Measurements from ENCODE around the gene TMPRSS9.

- TF ChIP-seq CTCF (CRISPR knock-in tag; IDR thresholded peaks at IDR 0.05), result no peak
- TF ChIP-seq ZZZ3 (CRISPR knock-in tag; IDR thresholded peaks at IDR 0.05; ENCODE audit: borderline replicate concordance), result no peak
- TF ChIP-seq RAD21 (CRISPR knock-in tag; IDR thresholded peaks at IDR 0.05), result no peak
- no peak for TF ChIP-seq ZBTB21 (CRISPR knock-in tag; IDR thresholded peaks at IDR 0.05)
- no peak for TF ChIP-seq MAFF (IDR thresholded peaks at IDR 0.05; ENCODE audit: low read depth, low read length)
- TF ChIP-seq ZNF296 (CRISPR knock-in tag; conservative IDR thresholded peaks at IDR 0.05), result no peak
- TF ChIP-seq ZNF557 (CRISPR knock-in tag; IDR thresholded peaks at IDR 0.05), result no peak
- TF ChIP-seq PCBP1 (IDR thresholded peaks at IDR 0.05; ENCODE audit: borderline replicate concordance, low read depth, low read length), result no peak
- no peak for TF ChIP-seq RBM39 (IDR thresholded peaks at IDR 0.05; ENCODE audit: low read depth, low read length, poor library complexity, severe bottlenecking)
- TF ChIP-seq ZNF703 (CRISPR knock-in tag; IDR thresholded peaks at IDR 0.05; ENCODE audit: borderline replicate concordance), result no peak
- no peak for TF ChIP-seq SP1 (IDR thresholded peaks at IDR 0.05)
- TF ChIP-seq SP1 (CRISPR knock-in tag; IDR thresholded peaks at IDR 0.05), result no peak
- no peak for TF ChIP-seq NR2C2 (CRISPR knock-in tag; IDR thresholded peaks at IDR 0.05; ENCODE audit: borderline replicate concordance)
- TF ChIP-seq ZSCAN30 (CRISPR knock-in tag; IDR thresholded peaks at IDR 0.05), result no peak
- TF ChIP-seq PTBP1 (IDR thresholded peaks at IDR 0.05; ENCODE audit: low read depth, low read length, poor library complexity, severe bottlenecking), result no peak
Measured at GRCh38 chr19:2320939-2321338, 39.1 kb upstream of the TMPRSS9 start.
